Right atrium auricular region (tissue), 2 donors: ENCODE data around the gene STYXL2. TPM values are rescaled to one million over a fixed set of nuclear protein-coding genes. Genes with fewer than 3 reads are reported as not detected.

ENCODE experiments used
- DNase-seq: peaks from one replicate; pipeline ENCODE4 v3.0.0-alpha.2; 2019; ENCODE audit warnings: low spot score
- H3K27ac ChIP-seq, 2 donors: fragments of 200-600 bp; sonication (generic); 1 replicate in 1 of 2; 2 replicates in 1 of 2; pipeline ENCODE4 v1.5.1; 2016 to 2019
- H3K27me3 ChIP-seq, 2 donors: fragments of 200-600 bp; sonication (generic); one replicate each; pipeline versions ENCODE4 v1.5.1 to v1.6.0; 2017 to 2019
- H3K36me3 ChIP-seq: fragments of 200-600 bp; sonication (generic); one replicate; pipeline ENCODE4 v1.5.1; 2016
- H3K4me1 ChIP-seq, 2 donors: fragments of 200-600 bp; sonication (generic); one replicate each; pipeline versions ENCODE4 v1.5.1 to v1.6.0; 2017 to 2019
- H3K4me3 ChIP-seq, 2 donors: fragments of 200-600 bp; sonication (generic); 1 replicate in 1 of 2; 2 replicates in 1 of 2; pipeline ENCODE4 v1.5.1; 2017 to 2019; ENCODE audit warnings: mild to moderate bottlenecking in 1 of 2, moderate library complexity in 1 of 2
- H3K9me3 ChIP-seq, 2 donors: fragments of 200-600 bp; sonication (generic); one replicate each; pipeline ENCODE4 v1.5.1; 2019
- total RNA-seq, 2 donors: library from RNA; depleted of rRNA; stranded (reverse); fragments of >200 nt; gene quantifications; one replicate each; pipeline ENCODE4 v1.1.0, GENCODE V29; 2016
- TF ChIP-seq, protein P1 (sequence below), 2 donors: fragments of 200-600 bp; sonication (generic); IDR thresholded peaks; one replicate each; pipeline ENCODE4 v1.5.1; 2019; ENCODE audit warnings: antibody characterized with exemption in 2 of 2

Gene STYXL2
- total RNA-seq, 2 donors from 2014 or later = 60.2 to 148 TPM

DNA sequence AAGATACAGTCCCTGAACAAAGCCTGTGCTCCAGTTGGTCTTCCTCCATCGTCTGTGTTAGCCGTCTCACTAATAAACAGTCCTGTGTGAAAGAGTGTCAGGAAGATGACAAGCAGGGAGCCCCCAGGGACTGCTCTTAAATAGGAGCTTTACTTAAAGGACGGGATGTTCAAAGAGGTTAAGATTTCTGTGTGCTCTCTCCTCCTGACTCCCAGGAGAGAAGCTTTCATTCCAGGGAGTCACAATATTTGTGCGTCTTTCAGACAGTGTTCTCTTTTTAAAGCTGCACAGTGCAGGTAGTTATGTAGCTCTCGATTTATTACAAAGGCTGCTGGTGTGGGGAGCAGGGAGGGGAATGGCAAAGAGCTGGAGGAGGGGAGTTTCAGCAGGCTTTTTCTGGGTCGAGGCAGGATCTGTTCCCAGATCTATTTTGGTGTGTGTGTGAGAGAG is 43.5 kb downstream of the STYXL2 start:
- Histone ChIP-seq H3K27me3 (no peaks in the 10 kb centered on the region), H3K4me3 (no peak overlapping the region), H3K36me3 (no peaks in the 10 kb centered on the region), H3K27ac (no peak overlapping the region), H3K9me3 (no peaks in the 10 kb centered on the region), H3K4me1 (peaks cover 0 to 8% of the 10 kb centered on the region in 2 donors)
- TF ChIP-seq, protein P1, sequence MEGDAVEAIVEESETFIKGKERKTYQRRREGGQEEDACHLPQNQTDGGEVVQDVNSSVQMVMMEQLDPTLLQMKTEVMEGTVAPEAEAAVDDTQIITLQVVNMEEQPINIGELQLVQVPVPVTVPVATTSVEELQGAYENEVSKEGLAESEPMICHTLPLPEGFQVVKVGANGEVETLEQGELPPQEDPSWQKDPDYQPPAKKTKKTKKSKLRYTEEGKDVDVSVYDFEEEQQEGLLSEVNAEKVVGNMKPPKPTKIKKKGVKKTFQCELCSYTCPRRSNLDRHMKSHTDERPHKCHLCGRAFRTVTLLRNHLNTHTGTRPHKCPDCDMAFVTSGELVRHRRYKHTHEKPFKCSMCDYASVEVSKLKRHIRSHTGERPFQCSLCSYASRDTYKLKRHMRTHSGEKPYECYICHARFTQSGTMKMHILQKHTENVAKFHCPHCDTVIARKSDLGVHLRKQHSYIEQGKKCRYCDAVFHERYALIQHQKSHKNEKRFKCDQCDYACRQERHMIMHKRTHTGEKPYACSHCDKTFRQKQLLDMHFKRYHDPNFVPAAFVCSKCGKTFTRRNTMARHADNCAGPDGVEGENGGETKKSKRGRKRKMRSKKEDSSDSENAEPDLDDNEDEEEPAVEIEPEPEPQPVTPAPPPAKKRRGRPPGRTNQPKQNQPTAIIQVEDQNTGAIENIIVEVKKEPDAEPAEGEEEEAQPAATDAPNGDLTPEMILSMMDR (IDR thresholded peaks at IDR 0.05) = no peak
- DNase-seq = no peak

DNA sequence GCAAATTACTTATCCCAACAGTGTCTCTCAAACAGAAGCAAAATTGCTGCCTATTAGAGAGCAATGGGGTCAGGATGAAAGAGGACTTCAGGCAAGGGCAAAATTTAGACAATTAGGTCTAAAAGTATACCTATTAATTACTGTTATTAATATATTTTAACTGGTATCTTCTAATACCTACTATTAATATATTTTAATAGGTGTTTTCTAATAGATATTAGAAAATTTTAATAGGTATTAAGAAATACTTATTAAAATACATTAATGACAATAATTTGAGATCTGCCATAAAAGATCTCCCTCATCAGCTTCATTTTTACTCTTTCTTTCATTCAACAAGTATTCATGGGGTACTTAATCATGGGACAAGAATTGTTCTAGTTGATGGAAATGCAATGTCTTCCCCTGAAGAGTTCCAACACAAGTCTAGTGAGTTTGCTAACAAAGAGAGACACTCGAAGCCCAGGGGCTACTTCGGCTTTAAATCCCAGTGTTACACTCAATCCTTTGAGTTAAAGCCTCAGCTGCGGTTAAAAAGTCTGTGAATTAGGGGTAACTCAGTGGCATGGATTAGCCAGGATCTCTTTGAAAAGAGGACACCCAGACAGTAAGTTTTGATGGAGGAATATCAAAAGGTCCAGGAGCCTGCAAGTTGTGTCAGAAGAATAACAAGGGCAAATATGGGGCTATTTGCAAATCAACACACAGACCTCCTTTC is 44.1 kb downstream of the STYXL2 start:
- TF ChIP-seq, protein P1 (IDR thresholded peaks at IDR 0.05) = no peak
- no peak for DNase-seq
- no peaks in the 10 kb centered on the region for H3K36me3 ChIP-seq
- no peaks in the 10 kb centered on the region for H3K9me3 ChIP-seq
- H3K27me3 ChIP-seq = no peaks in the 10 kb centered on the region
- H3K27ac ChIP-seq = no peak overlapping the region
- H3K4me3 ChIP-seq = no peak overlapping the region
- H3K4me1 ChIP-seq = peaks cover 0 to 8% of the 10 kb centered on the region in 2 donors

DNA sequence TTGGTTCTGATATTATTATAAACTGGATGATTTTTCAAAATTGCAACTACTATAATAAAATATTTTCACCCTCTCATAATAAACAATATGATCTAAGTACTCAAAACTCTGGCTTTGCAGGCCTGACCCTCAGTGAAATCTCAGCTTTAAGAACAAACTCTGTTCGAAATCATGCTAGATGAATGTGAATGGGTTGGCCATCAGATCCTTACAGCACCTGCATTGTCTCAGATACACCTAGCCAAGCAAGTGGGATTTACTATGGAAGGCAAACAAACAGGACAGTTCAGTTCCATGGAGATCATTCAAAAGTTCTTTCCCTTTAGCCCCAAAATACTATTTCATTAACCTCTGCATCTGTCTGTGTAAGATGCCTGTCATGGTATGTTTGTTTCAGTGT is 44.8 kb downstream of the STYXL2 start:
- H3K4me1 ChIP-seq = peaks cover 0 to 8% of the 10 kb centered on the region in 2 donors
- no peak for DNase-seq

DNA sequence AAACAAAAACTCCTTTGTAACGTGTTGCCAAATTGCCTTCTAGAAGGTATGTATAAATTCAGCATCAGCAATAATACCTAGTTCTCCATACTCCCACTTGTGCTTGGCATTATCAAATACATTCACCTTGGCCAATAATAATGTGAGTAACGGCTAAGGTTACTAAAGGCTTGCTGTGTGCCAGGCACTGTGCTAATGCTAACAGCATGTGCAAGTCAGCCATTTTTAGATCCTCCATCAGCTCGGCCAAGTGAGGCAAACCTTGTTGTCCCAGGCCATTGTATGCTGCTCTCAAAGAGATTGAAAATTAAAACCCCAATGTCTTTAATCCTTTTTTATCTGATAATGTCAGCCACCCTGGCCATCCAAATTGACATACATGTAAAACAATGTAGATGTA is 48.1 kb downstream of the STYXL2 start:
- TF ChIP-seq, protein P1 (IDR thresholded peaks at IDR 0.05) = no peak
- H3K27ac ChIP-seq = no peak overlapping the region

More for the DNA sequence above, 44.8 kb downstream of the STYXL2 start:
- Histone ChIP-seq H3K36me3 (no peaks in the 10 kb centered on the region), H3K27me3 (no peaks in the 10 kb centered on the region), H3K4me3 (no peak overlapping the region), H3K27ac (no peak overlapping the region), H3K9me3 (no peaks in the 10 kb centered on the region)
- TF ChIP-seq, protein P1 (IDR thresholded peaks at IDR 0.05) = no peak

More for the DNA sequence above, 48.1 kb downstream of the STYXL2 start:
- H3K36me3 ChIP-seq = no peaks in the 10 kb centered on the region
- DNase-seq = no peak
- H3K4me3 ChIP-seq = no peak overlapping the region
- H3K4me1 ChIP-seq = no peaks in the 10 kb centered on the region
- no peaks in the 10 kb centered on the region for H3K9me3 ChIP-seq
- H3K27me3 ChIP-seq = no peaks in the 10 kb centered on the region

Other genes starting within 250 kb of the STYXL2 start
- 10 to 100 TPM; 10.9 to 11.1 TPM for gene TADA1, start 217.8 kb upstream of the STYXL2 start, total RNA-seq
- gene ILDR2, start 118.5 kb upstream of the STYXL2 start, total RNA-seq = 10 to 100 TPM in 1 of 2 donors, 1 to 10 TPM in 1; 7.3 to 23.2 TPM
- gene MAEL, start 104.8 kb upstream of the STYXL2 start, total RNA-seq = 1 to 10 TPM; 6.7 to 8.5 TPM
- 1 to 10 TPM in 1 of 2 donors, not detected in 1; 1.5 TPM for gene GPA33, start 3.7 kb upstream of the STYXL2 start, total RNA-seq
- gene POU2F1, start 126.8 kb downstream of the STYXL2 start, total RNA-seq = 10 to 100 TPM in 1 of 2 donors, 1 to 10 TPM in 1; 7.7 to 10.9 TPM